HCT116 (cell line): Measurements from ENCODE around the gene ERG. TPM values are rescaled to one million over a fixed set of nuclear protein-coding genes. Genes with fewer than 3 reads are reported as not detected.

Experiments used
- ATAC-seq: fragments of 200-7000 bp; cut with Tn5 transposase; 2 replicates; pipeline ENCODE4 v1.9.1; 2020; ENCODE audit warnings: mild to moderate bottlenecking, moderate library complexity
- BruUV-seq: library from RNA; stranded (reverse); fragments of 400-500 nt; replicated peaks from 2 replicates; lab custom pipeline; 2021; lab: Mats Ljungman, UMichigan
- CTCF ChIA-PET: fragments of 300-600 bp; sonication (Branson Sonifier 250); formaldehyde crosslinking; loops from one replicate; lab custom pipeline; 2021; ENCODE audit warnings: antibody characterized with exemption; lab: Charles Lee
- POLR2A ChIA-PET: fragments of 300-600, 350-600 bp; sonication (Branson Sonifier 250); formaldehyde crosslinking; loops from one replicate; lab custom pipeline; 2021; ENCODE audit warnings: antibody characterized with exemption; lab: Charles Lee
- RAD21 ChIA-PET, 2 experiments: fragments of 300-600 bp; sonication (Branson Sonifier 250); formaldehyde crosslinking; loops; one replicate each; lab custom pipeline; 2023; ENCODE audit warnings: low total read pairs in 2 of 2; ENCODE audit not compliant: uncharacterized antibody in 2 of 2, unreplicated experiment in 2 of 2, low non-redundant PET in 1 of 2; lab: Charles Lee
- DNase-seq: peaks from one replicate; pipeline ENCODE4 v3.0.0-alpha.2; 2010; ENCODE audit warnings: low read depth, low spot score
- H2AFZ ChIP-seq: fragments of 200-600 bp; shearing (Covaris generic), sonication (generic); 2 replicates; pipeline ENCODE4 v1.6.1; 2017; ENCODE audit warnings: low read depth, mixed run types, mixed read lengths, antibody characterized with exemption, low read length; ENCODE audit not compliant: poor library complexity, severe bottlenecking
- H3K27ac ChIP-seq: 2 replicates; pipeline ENCODE4 v1.5.1; 2012; ENCODE audit warnings: low read depth, low read length
- H3K27me3 ChIP-seq: fragments of 200-600 bp; sonication (generic); 2 replicates; pipeline ENCODE4 v1.6.1; 2016; ENCODE audit warnings: mixed run types, low read length, mixed read lengths; ENCODE audit not compliant: insufficient read depth
- H3K36me3 ChIP-seq, 2 experiments: fragments of 200-500 bp in 1 of 2; fragments of 200-600 bp in 1 of 2; sonication (Bioruptor generic) in 1 of 2; sonication (generic) in 1 of 2; 2 replicates each; pipeline versions ENCODE4 v1.5.1 to v1.6.1; 2014 to 2016; ENCODE audit warnings: low read length in 2 of 2, inconsistent platforms in 1 of 2, mixed read lengths in 1 of 2, mixed run types in 1 of 2; ENCODE audit not compliant: insufficient read depth in 2 of 2, control insufficient read depth in 1 of 2
- H3K4me1 ChIP-seq, 2 experiments: fragments of 200-600 bp in 1 of 2; sonication (generic) in 1 of 2; 2 replicates each; pipeline versions ENCODE4 v1.5.1 to v1.6.1; 2012 to 2017; ENCODE audit warnings: low read length in 2 of 2, inconsistent platforms in 1 of 2, mild to moderate bottlenecking in 1 of 2, mixed read lengths in 1 of 2, mixed run types in 1 of 2, moderate library complexity in 1 of 2; ENCODE audit not compliant: insufficient read depth in 2 of 2, control insufficient read depth in 1 of 2
- H3K4me2 ChIP-seq: fragments of 200-600 bp; sonication (generic); 2 replicates; pipeline ENCODE4 v1.6.1; 2017; ENCODE audit warnings: mixed run types, low read length, mixed read lengths
- H3K4me3 ChIP-seq, 2 experiments: fragments of 200-600 bp in 1 of 2; sonication (generic) in 1 of 2; replicated peaks in 1 of 2; 2 replicates each; pipeline ENCODE4 v1.5.1; 2011 to 2016; ENCODE audit warnings: low read length in 2 of 2, control low read depth in 1 of 2, low read depth in 1 of 2, mild to moderate bottlenecking in 1 of 2, mixed read lengths in 1 of 2, mixed run types in 1 of 2
- H3K79me2 ChIP-seq: fragments of 200-600 bp; sonication (generic); 2 replicates; pipeline ENCODE4 v1.6.1; 2017; ENCODE audit warnings: mild to moderate bottlenecking, mixed run types, low read length, moderate library complexity, mixed read lengths; ENCODE audit not compliant: insufficient read depth
- H3K9ac ChIP-seq: fragments of 200-600 bp; sonication (generic); 2 replicates; pipeline ENCODE4 v1.6.1; 2016; ENCODE audit warnings: low read length, mixed read lengths
- H3K9me2 ChIP-seq: fragments of 200-600 bp; sonication (generic), shearing (Covaris generic); 2 replicates; pipeline ENCODE4 v1.6.1; 2017; ENCODE audit warnings: mixed run types, mild to moderate bottlenecking, moderate library complexity; ENCODE audit not compliant: insufficient read depth
- H3K9me3 ChIP-seq, 2 experiments: fragments of 200-500 bp in 1 of 2; fragments of 200-600 bp in 1 of 2; sonication (Bioruptor generic) in 1 of 2; sonication (generic) in 1 of 2; 2 replicates each; pipeline ENCODE4 v1.6.1; 2014 to 2017; ENCODE audit warnings: low read length in 2 of 2, mixed read lengths in 2 of 2, inconsistent platforms in 1 of 2, low read depth in 1 of 2, mild to moderate bottlenecking in 1 of 2, mixed run types in 1 of 2, moderate library complexity in 1 of 2; ENCODE audit not compliant: control insufficient read depth in 1 of 2, insufficient read depth in 1 of 2
- H4K20me1 ChIP-seq: fragments of 200-600 bp; sonication (generic), shearing (Covaris generic); 2 replicates; pipeline ENCODE4 v1.6.1; 2017; ENCODE audit warnings: mixed run types, mild to moderate bottlenecking, moderate library complexity; ENCODE audit not compliant: insufficient read depth
- CBX3 ChIP-seq: IDR thresholded peaks from 2 replicates; pipeline ENCODE4 v1.6.1; 2012; ENCODE audit warnings: low read depth
- CEBPB ChIP-seq: IDR thresholded peaks from 2 replicates; pipeline ENCODE4 v1.6.1; 2012; ENCODE audit warnings: low read depth
- EZH2 ChIP-seq: fragments of 200-600 bp; sonication (generic); IDR thresholded peaks from 2 replicates; pipeline ENCODE4 v1.6.1; 2017; ENCODE audit warnings: antibody characterized with exemption, mixed run types
- FOSL1 ChIP-seq: IDR thresholded peaks from 2 replicates; pipeline ENCODE4 v1.6.1; 2012; ENCODE audit warnings: low read depth
- POLR2AphosphoS5 ChIP-seq: IDR thresholded peaks from 2 replicates; pipeline ENCODE4 v1.6.1; 2011; ENCODE audit warnings: mild to moderate bottlenecking, low read depth, low read length, moderate library complexity
- SP1 ChIP-seq: IDR thresholded peaks from 2 replicates; pipeline ENCODE4 v1.6.1; 2012; ENCODE audit warnings: low read depth
- ZFX ChIP-seq: fragments of 450-650 bp; IDR thresholded peaks from 2 replicates; pipeline ENCODE4 v1.6.1; 2017
- ZNF274 ChIP-seq: fragments of 200-500 bp; sonication (Bioruptor generic); IDR thresholded peaks from 2 replicates; pipeline ENCODE4 v1.6.1; 2014; ENCODE audit warnings: mild to moderate bottlenecking, low read depth, low read length, inconsistent platforms
- intact Hi-C: fragments of 100-400 bp; cut with micrococcal nuclease; formaldehyde crosslinking; loops from 2 replicates; pipeline ENCODE4 v1.10.0; 2022
- total RNA-seq: library from RNA; stranded (reverse); gene quantifications from one replicate; pipeline ENCODE4 v1.2.1, GENCODE V29; 2021; ENCODE audit not compliant: unreplicated experiment
- TF ChIP-seq, protein P1 (sequence below): IDR thresholded peaks from 2 replicates; pipeline ENCODE4 v1.6.1; 2012; ENCODE audit warnings: low read depth
- TF ChIP-seq, protein P2 (sequence below): IDR thresholded peaks from 2 replicates; pipeline ENCODE4 v1.6.1; 2012
- TF ChIP-seq, protein P3 (sequence below): IDR thresholded peaks from 2 replicates; pipeline ENCODE4 v1.6.1; 2011; ENCODE audit warnings: mild to moderate bottlenecking, low read length, moderate library complexity; ENCODE audit not compliant: insufficient replicate concordance; ENCODE audit errors: extremely low read depth
- TF ChIP-seq, protein P4 (sequence below), 3 experiments: fragments of 200-600 bp in 1 of 3; sonication (generic) in 1 of 3; IDR thresholded peaks in 2 of 3; conservative IDR thresholded peaks in 1 of 3; 2 replicates each; pipeline ENCODE4 v1.5.1; 2012 to 2017; ENCODE audit warnings: low read depth in 2 of 3, low read length in 2 of 3, antibody characterized with exemption in 1 of 3, borderline replicate concordance in 1 of 3, control low read depth in 1 of 3, mild to moderate bottlenecking in 1 of 3, mixed read lengths in 1 of 3, mixed run types in 1 of 3, moderate library complexity in 1 of 3; ENCODE audit not compliant: insufficient read depth in 1 of 3

The ERG gene
- total RNA-seq, 1 experiment from 2014 or later = 0.17 TPM

DNA sequence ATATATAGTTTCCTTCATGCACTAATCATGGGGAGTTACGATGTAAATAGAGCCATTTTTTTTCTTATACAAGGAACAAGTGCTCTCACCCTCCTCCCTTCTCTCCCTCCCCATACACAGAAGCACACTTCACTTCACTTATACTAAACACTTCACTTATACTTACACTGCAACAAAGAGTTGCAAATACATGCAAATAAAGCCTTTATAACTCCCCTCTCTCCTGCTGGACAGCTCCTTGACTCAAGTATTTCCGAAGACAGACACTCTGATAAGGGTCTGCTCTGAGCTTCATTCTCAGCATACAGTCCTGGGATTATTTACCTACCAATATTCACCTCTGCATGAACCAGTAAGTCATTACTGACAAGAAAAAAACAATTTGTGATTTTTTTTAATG, 35.6 kb upstream of the ERG start:
- H3K4me1 ChIP-seq = no peaks in the 10 kb centered on the region
- H4K20me1 ChIP-seq = no peaks in the 10 kb centered on the region
- no peaks in the 10 kb centered on the region for H3K36me3 ChIP-seq
- H3K27ac ChIP-seq = no peak overlapping the region
- H3K9ac ChIP-seq = no peak overlapping the region
- H3K4me2 ChIP-seq = no peak overlapping the region
- intact Hi-C loops = no loop called here
- RAD21 ChIA-PET = no interaction called here
- POLR2A ChIA-PET = no interaction called here
- H2AFZ ChIP-seq = no peak overlapping the region
- H3K27me3 ChIP-seq = peaks cover 17% of the 10 kb centered on the region; the same call in 1 of the 2 replicates
- DNase-seq (no peak), ATAC-seq (no peak)
- no peaks in the 10 kb centered on the region for H3K9me3 ChIP-seq
- H3K4me3 ChIP-seq = no peak overlapping the region
- CTCF ChIA-PET = no interaction called here
- TF ChIP-seq CBX3 (no peak), EZH2 (no peak), POLR2AphosphoS5 (no peak)
- TF ChIP-seq, protein P1, sequence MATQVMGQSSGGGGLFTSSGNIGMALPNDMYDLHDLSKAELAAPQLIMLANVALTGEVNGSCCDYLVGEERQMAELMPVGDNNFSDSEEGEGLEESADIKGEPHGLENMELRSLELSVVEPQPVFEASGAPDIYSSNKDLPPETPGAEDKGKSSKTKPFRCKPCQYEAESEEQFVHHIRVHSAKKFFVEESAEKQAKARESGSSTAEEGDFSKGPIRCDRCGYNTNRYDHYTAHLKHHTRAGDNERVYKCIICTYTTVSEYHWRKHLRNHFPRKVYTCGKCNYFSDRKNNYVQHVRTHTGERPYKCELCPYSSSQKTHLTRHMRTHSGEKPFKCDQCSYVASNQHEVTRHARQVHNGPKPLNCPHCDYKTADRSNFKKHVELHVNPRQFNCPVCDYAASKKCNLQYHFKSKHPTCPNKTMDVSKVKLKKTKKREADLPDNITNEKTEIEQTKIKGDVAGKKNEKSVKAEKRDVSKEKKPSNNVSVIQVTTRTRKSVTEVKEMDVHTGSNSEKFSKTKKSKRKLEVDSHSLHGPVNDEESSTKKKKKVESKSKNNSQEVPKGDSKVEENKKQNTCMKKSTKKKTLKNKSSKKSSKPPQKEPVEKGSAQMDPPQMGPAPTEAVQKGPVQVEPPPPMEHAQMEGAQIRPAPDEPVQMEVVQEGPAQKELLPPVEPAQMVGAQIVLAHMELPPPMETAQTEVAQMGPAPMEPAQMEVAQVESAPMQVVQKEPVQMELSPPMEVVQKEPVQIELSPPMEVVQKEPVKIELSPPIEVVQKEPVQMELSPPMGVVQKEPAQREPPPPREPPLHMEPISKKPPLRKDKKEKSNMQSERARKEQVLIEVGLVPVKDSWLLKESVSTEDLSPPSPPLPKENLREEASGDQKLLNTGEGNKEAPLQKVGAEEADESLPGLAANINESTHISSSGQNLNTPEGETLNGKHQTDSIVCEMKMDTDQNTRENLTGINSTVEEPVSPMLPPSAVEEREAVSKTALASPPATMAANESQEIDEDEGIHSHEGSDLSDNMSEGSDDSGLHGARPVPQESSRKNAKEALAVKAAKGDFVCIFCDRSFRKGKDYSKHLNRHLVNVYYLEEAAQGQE = 0 out of 2 replicates have a peak, but pooled peaks have one; percentile 10
- H3K79me2 ChIP-seq = no peaks in the 10 kb centered on the region
- no peaks in the 10 kb centered on the region for H3K9me2 ChIP-seq
- no TSS peak for BruUV-seq

DNA sequence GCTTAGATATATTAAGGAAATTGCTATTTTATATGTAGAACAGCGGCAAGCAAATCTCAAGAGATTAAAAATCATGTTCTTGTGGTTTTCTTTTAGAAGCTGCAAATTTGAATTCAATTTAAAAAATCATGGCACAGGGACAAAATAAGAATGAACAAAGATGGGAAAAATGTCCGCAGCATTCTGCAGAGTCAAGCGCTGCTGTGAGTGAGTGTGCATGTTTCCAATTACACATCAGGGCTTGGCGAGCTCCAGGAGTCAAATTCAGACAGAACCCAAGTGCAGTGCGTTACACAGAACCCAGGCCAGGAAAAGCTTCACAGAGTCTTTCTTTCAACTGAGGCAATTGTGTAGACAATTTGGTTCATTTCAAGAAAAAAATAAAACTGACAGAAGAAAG, 33.3 kb upstream of the ERG start:
- H4K20me1 ChIP-seq = no peaks in the 10 kb centered on the region
- RAD21 ChIA-PET = no interaction called here
- ATAC-seq (no peak), DNase-seq (no peak)
- no TSS peak for BruUV-seq
- intact Hi-C loops = no loop called here
- no peak overlapping the region for H3K4me3 ChIP-seq
- H2AFZ ChIP-seq = no peak overlapping the region
- no peak overlapping the region for H3K27ac ChIP-seq
- H3K4me1 ChIP-seq = no peaks in the 10 kb centered on the region
- CTCF ChIA-PET = no interaction called here
- no peaks in the 10 kb centered on the region for H3K36me3 ChIP-seq
- H3K9ac ChIP-seq = no peak overlapping the region
- no peak overlapping the region for H3K4me2 ChIP-seq
- POLR2A ChIA-PET = no interaction called here
- H3K9me2 ChIP-seq = no peaks in the 10 kb centered on the region
- no peaks in the 10 kb centered on the region for H3K9me3 ChIP-seq
- H3K27me3 ChIP-seq = peaks cover 11% of the 10 kb centered on the region; the same call in 1 of the 2 replicates
- no peaks in the 10 kb centered on the region for H3K79me2 ChIP-seq
- TF ChIP-seq ZFX (no peak), FOSL1 (no peak), ZNF274 (no peak), CEBPB (no peak), SP1 (no peak)
- TF ChIP-seq, protein P2, sequence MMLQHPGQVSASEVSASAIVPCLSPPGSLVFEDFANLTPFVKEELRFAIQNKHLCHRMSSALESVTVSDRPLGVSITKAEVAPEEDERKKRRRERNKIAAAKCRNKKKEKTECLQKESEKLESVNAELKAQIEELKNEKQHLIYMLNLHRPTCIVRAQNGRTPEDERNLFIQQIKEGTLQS = no peak
- TF ChIP-seq, protein P3, sequence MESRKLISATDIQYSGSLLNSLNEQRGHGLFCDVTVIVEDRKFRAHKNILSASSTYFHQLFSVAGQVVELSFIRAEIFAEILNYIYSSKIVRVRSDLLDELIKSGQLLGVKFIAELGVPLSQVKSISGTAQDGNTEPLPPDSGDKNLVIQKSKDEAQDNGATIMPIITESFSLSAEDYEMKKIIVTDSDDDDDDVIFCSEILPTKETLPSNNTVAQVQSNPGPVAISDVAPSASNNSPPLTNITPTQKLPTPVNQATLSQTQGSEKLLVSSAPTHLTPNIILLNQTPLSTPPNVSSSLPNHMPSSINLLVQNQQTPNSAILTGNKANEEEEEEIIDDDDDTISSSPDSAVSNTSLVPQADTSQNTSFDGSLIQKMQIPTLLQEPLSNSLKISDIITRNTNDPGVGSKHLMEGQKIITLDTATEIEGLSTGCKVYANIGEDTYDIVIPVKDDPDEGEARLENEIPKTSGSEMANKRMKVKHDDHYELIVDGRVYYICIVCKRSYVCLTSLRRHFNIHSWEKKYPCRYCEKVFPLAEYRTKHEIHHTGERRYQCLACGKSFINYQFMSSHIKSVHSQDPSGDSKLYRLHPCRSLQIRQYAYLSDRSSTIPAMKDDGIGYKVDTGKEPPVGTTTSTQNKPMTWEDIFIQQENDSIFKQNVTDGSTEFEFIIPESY = no peak
- TF ChIP-seq, protein P4, sequence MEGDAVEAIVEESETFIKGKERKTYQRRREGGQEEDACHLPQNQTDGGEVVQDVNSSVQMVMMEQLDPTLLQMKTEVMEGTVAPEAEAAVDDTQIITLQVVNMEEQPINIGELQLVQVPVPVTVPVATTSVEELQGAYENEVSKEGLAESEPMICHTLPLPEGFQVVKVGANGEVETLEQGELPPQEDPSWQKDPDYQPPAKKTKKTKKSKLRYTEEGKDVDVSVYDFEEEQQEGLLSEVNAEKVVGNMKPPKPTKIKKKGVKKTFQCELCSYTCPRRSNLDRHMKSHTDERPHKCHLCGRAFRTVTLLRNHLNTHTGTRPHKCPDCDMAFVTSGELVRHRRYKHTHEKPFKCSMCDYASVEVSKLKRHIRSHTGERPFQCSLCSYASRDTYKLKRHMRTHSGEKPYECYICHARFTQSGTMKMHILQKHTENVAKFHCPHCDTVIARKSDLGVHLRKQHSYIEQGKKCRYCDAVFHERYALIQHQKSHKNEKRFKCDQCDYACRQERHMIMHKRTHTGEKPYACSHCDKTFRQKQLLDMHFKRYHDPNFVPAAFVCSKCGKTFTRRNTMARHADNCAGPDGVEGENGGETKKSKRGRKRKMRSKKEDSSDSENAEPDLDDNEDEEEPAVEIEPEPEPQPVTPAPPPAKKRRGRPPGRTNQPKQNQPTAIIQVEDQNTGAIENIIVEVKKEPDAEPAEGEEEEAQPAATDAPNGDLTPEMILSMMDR (IDR thresholded peaks at IDR 0.05 in 2 of 3, conservative IDR thresholded peaks at IDR 0.05 in 1 of 3; ENCODE audit: borderline replicate concordance in 1 of 3, insufficient read depth in 1 of 3, low read depth in 2 of 3, low read length in 2 of 3) = no peak
